HG03432 (cell line): Measurements from ENCODE around the gene HOXD4.
A peak's percentile ranks its signal among the peaks of the same experiment; 100 is the strongest.

Experiments used
- ATAC-seq: cut with Tn5 transposase; IDR thresholded peaks from one replicate; pipeline ENCODE4 v1.9.1; 2021; ENCODE audit warnings: mild to moderate bottlenecking, moderate library complexity; ENCODE audit not compliant: unreplicated experiment

HOXD4 gene

DNA sequence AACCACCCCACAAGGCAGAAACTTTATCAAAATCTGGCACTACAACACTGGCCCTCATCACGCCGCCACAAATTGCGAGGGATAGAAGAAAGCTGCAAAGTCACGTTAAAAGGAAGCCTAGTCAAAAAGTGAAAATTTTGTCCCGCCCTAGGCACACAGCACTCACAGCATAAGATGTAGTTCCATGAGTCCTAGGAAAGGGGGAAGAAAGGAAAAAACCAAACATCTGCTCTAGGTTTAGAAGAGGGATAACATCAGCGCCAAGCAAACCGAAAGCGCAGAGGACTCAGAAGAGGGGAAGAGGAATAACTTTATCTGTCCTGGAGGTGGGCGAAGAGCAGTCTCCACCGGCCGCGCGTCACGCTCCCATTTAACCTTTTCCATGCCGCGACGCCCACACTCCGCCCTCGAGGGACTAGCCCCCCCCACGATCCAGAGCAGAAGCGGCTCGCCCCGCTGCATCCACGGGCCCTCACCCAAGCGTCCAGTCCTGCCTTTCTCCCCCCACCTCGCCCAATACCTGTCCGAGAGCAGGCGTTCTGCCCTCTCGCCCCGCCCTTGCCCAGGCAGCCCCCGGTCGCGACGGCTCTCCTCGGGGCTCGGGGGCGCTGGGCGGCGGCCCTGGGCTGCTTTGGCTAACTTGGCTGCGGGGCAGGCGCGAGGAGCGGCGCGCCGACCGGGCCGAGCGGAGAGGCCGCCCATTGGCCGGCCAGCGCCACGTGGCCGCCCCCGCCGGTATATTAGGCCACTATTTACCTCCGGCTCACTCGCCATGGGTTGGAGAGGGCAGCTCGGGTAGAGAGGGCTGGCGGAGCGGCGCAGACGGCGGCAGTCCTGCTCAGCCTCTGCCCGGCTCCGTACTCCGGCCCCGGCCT, 36.8 kb downstream of the HOXD4 start, which contains the start of gene HOXD1:
TSS of gene HOXD1 (plus strand) at position 770 of the 875 bp plus-strand sequence. CDS start 134 bp downstream, outside the sequence.
- peak; percentile 58 for ATAC-seq

DNA sequence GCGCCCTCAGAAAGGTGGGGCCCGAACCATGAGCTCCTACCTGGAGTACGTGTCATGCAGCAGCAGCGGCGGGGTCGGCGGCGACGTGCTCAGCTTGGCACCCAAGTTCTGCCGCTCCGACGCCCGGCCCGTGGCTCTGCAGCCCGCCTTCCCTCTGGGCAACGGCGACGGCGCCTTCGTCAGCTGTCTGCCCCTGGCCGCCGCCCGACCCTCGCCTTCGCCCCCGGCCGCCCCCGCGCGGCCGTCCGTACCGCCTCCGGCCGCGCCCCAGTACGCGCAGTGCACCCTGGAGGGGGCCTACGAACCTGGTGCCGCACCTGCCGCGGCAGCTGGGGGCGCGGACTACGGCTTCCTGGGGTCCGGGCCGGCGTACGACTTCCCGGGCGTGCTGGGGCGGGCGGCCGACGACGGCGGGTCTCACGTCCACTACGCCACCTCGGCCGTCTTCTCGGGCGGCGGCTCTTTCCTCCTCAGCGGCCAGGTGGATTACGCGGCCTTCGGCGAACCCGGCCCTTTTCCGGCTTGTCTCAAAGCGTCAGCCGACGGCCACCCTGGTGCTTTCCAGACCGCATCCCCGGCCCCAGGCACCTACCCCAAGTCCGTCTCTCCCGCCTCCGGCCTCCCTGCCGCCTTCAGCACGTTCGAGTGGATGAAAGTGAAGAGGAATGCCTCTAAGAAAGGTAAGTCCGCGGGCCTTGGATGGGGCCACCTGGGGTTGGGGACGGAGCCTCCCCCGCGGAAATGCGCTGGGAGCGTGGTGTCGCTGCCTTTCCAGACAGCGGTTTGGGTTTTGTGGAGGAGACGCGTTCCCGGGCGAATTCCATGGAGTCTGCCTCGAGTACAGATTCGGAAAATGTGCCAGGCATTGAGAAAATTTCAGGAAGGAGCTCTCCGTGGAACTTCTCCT, 37.7 kb downstream of the HOXD4 start:
- peak; percentile 28 for ATAC-seq

DNA sequence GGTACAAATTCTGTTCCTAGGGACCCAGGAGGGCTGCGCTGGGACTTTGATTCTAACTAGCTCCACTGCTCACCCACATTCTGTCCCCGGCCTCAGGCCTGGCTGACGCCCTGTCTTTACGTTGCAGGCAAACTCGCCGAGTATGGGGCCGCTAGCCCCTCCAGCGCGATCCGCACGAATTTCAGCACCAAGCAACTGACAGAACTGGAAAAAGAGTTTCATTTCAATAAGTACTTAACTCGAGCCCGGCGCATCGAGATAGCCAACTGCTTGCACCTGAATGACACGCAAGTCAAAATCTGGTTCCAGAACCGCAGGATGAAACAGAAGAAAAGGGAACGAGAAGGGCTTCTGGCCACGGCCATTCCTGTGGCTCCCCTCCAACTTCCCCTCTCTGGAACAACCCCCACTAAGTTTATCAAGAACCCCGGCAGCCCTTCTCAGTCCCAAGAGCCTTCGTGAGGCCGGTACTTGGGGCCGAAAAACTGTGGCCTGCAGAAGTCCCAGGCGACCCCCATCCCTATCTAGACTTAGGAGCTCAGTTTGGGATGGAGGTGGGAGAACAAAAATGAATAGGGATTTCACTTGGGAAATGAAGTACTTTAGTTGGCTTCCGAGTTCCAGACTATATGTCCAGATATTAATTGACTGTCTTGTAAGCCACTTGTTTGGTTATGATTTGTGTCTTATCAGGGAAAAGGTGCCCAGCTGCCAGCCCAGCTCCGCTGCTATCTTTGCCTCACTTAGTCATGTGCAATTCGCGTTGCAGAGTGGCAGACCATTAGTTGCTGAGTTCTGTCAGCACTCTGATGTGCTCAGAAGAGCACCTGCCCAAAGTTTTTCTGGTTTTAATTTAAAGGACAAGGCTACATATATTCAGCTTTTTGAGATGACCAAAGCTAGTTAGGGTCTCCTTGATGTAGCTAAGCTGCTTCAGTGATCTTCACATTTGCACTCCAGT, 38.6 kb downstream of the HOXD4 start:
- ATAC-seq: no peak

DNA sequence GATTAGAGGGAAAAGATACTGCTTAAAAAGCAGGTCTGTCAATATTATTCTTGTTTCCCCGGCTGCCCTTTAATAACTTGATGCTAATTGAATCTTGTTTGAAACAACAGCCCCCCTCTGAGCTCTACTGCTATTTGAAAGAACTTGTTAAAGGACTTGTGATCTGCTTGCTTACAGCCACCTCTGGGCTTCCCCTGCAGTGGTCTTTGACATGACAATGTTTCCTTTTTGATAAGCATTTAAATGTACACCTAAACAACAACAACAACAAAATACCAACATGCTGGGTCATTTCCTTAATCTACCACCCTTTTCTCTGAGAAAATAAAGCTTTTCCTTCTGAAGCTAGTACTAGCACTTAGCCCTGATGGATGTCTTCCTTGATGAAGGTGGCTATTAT, 41.0 kb downstream of the HOXD4 start:
- no peak for ATAC-seq

DNA sequence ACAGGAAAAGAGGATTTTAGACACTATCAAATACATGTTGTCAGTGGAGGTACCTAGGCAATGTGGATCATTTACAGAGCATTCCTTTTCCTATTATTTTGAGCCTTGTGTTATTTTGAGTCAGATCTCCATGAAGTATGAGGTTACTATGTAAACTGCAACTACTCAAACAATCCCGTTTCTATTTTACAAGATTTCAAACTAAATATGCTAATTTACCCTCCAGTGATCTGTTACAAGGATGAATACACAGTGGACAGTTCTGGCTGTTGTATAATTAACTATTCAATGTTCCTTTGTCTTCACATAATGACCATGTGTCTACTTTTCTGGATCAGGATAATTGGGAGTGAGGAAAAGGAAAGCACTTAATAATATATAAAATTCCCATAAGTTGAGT, 41.7 kb downstream of the HOXD4 start:
- no peak for ATAC-seq

DNA sequence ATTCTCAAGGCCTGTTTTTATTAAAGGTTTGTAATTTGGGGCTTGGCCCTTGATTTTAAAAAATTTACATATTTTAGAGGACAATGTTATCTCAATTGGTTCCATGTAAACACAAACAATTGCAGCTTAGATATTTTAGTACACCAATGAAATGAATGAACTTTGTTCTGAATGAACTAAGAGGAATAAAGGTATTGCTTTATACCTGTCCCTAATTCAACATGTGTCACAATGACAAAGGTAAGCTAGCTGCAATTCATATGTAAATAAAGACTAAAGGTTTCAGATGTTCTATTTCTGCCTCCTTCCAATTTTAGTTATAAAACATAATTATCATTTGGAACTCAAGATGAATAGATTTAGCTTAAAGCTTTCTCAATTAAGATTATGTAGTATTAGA, 48.6 kb downstream of the HOXD4 start:
- ATAC-seq: no peak

DNA sequence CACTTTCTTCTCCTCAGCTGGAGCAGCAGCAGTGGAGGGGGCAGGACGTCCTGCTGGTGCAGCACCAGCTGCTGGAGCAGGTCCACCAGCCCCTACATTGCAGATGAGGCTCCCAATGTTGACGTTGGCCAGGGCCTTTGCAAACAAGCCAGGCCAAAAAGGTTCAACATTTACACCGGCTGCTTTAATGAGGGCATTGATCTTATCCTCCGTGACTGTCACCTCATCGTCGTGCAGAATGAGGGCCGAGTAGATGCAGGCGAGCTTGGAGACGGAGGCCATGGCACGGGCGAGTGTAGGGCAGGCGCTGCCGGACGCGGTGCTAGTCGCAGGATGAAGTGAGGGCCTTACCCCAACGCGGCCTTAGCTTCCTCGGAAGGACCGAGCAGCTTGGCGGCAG, 49.6 kb downstream of the HOXD4 start:
- no peak for ATAC-seq

DNA sequence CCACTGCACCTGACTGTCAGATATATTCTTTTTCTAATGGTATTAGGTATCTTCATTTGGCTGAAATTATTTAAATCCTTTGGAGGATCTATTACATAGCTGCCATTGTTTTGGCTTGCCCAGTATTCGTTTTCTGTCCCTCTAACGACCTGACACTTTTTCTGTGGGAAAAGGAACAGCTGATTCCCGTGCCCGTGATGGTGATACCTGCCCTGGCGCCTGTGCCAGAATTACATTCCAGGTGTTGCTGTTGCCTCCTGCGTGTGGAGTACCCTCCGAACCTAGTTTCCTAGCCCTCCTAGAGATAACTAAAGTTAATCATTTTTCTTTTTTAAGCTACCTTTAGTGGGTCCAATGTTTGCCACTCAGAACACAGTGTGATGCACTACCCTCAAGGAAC, 51.1 kb downstream of the HOXD4 start:
- ATAC-seq: no peak
